Activated naive CD4-positive, alpha-beta T cell treated with anti-CD3 and anti-CD28 coated beads, Interleukin-2, amount 50 U/mL, for 72 hours (primary cell): ENCODE measurements around the gene MAGEC2. TPM values are rescaled to one million over a fixed set of nuclear protein-coding genes. Genes with fewer than 3 reads are reported as not detected.

Source experiments
- ATAC-seq, 2 donors: fragments of 150-1000 bp; cut with Tn5 transposase; 2 replicates each; pipeline ENCODE4 v1.10.0; 2021; ENCODE audit warnings: mild to moderate bottlenecking in 2 of 2, moderate library complexity in 2 of 2
- DNase-seq, 2 donors: peaks; one replicate each; pipeline ENCODE4 v3.0.0; 2021 to 2022; ENCODE audit warnings: low spot score in 2 of 2
- H3K27ac Mint-ChIP-seq, 2 donors: one replicate each; pipeline ENCODE4 v1.8.0; 2022; ENCODE audit warnings: mild to moderate bottlenecking in 2 of 2, mixed read lengths in 2 of 2
- H3K36me3 Mint-ChIP-seq, 2 donors: one replicate each; pipeline ENCODE4 v1.8.0; 2022; ENCODE audit warnings: mixed read lengths in 2 of 2
- H3K9me3 Mint-ChIP-seq, 2 donors: one replicate each; pipeline ENCODE4 v1.8.0; 2022; ENCODE audit warnings: mixed read lengths in 2 of 2
- total RNA-seq, 2 donors: library from RNA; stranded (reverse); gene quantifications; one replicate each; pipeline ENCODE4 v1.2.3, GENCODE V29; 2022

The MAGEC2 gene
- total RNA-seq: not detected

- Mint-ChIP-seq H3K27ac (no peak within 1 kb of the TSS), H3K9me3 (peaks cover 0 to 1% of the 10 kb centered on the region in 2 donors), H3K36me3 (no peaks in the 10 kb centered on the region)
- ATAC-seq (no peak), DNase-seq (no peak)
These were observed at the start of gene MAGEC2 for GRCh38 chrX:142204522-142205433. TSS of gene MAGEC2 (minus strand) at chrX:142205290. CDS start at chrX:142203987, 1,303 bp downstream.

GRCh38 chrX:142251680-142252079, 46.6 kb upstream of the MAGEC2 start:
- no peaks in the 10 kb centered on the region for H3K36me3 Mint-ChIP-seq
- H3K9me3 Mint-ChIP-seq: no peaks in the 10 kb centered on the region
- no peak overlapping the region for H3K27ac Mint-ChIP-seq
- DNase-seq (no peak), ATAC-seq (no peak)

GRCh38 chrX:142251202-142251601, 46.1 kb upstream of the MAGEC2 start:
- no peaks in the 10 kb centered on the region for H3K9me3 Mint-ChIP-seq
- no peak for ATAC-seq
- no peak overlapping the region for H3K27ac Mint-ChIP-seq
- no peak for DNase-seq
- no peaks in the 10 kb centered on the region for H3K36me3 Mint-ChIP-seq

GRCh38 chrX:142250502-142250901, 45.4 kb upstream of the MAGEC2 start:
- H3K36me3 Mint-ChIP-seq: no peaks in the 10 kb centered on the region
- DNase-seq (no peak), ATAC-seq (no peak)
- H3K9me3 Mint-ChIP-seq: no peaks in the 10 kb centered on the region
- H3K27ac Mint-ChIP-seq: no peak overlapping the region

GRCh38 chrX:142249721-142250120, 44.6 kb upstream of the MAGEC2 start:
- no peaks in the 10 kb centered on the region for H3K36me3 Mint-ChIP-seq
- ATAC-seq (no peak), DNase-seq (no peak)
- no peak overlapping the region for H3K27ac Mint-ChIP-seq
- no peaks in the 10 kb centered on the region for H3K9me3 Mint-ChIP-seq

- ATAC-seq: no peak
These were observed 39.5 kb upstream of the MAGEC2 start for GRCh38 chrX:142244568-142244967.

GRCh38 chrX:142238536-142238935, 33.4 kb upstream of the MAGEC2 start:
- Mint-ChIP-seq H3K9me3 (peaks cover 0 to 3% of the 10 kb centered on the region in 2 donors), H3K36me3 (no peaks in the 10 kb centered on the region), H3K27ac (no peak overlapping the region)
- DNase-seq (no peak), ATAC-seq (no peak)

More at GRCh38 chrX:142244568-142244967, 39.5 kb upstream of the MAGEC2 start:
- no peak overlapping the region for H3K27ac Mint-ChIP-seq
- no peak for DNase-seq
- no peaks in the 10 kb centered on the region for H3K9me3 Mint-ChIP-seq
- H3K36me3 Mint-ChIP-seq: no peaks in the 10 kb centered on the region

- Mint-ChIP-seq H3K27ac (no peak overlapping the region), H3K9me3 (peaks cover 0 to 3% of the 10 kb centered on the region in 2 donors), H3K36me3 (no peaks in the 10 kb centered on the region)
- ATAC-seq: no peak
- no peak for DNase-seq
These were observed 28.3 kb upstream of the MAGEC2 start for GRCh38 chrX:142233400-142233799.

GRCh38 chrX:142214081-142214480, 9.0 kb upstream of the MAGEC2 start:
- Mint-ChIP-seq H3K9me3 (peaks cover 0 to 4% of the 10 kb centered on the region in 2 donors), H3K36me3 (no peaks in the 10 kb centered on the region), H3K27ac (no peak overlapping the region)
- DNase-seq (no peak), ATAC-seq (no peak)

- no peak overlapping the region for H3K27ac Mint-ChIP-seq
- DNase-seq: no peak
- no peaks in the 10 kb centered on the region for H3K9me3 Mint-ChIP-seq
- ATAC-seq: no peak
- no peaks in the 10 kb centered on the region for H3K36me3 Mint-ChIP-seq
These were observed 4.0 kb downstream of the MAGEC2 start for GRCh38 chrX:142201113-142201512.

- no peaks in the 10 kb centered on the region for H3K36me3 Mint-ChIP-seq
- DNase-seq: no peak
These were observed 19.0 kb downstream of the MAGEC2 start for GRCh38 chrX:142186103-142186502.

GRCh38 chrX:142184756-142185602, 20.1 kb downstream of the MAGEC2 start:
- no peaks in the 10 kb centered on the region for H3K36me3 Mint-ChIP-seq
- peaks cover 0 to 4% of the 10 kb centered on the region in 2 donors for H3K9me3 Mint-ChIP-seq
- DNase-seq (no peak), ATAC-seq (no peak)
- H3K27ac Mint-ChIP-seq: no peak overlapping the region

More at GRCh38 chrX:142186103-142186502, 19.0 kb downstream of the MAGEC2 start:
- no peak for ATAC-seq
- H3K9me3 Mint-ChIP-seq: peaks cover 0 to 4% of the 10 kb centered on the region in 2 donors
- H3K27ac Mint-ChIP-seq: no peak overlapping the region

GRCh38 chrX:142156567-142156966, 48.5 kb downstream of the MAGEC2 start:
- Mint-ChIP-seq H3K27ac (no peak overlapping the region), H3K36me3 (no peaks in the 10 kb centered on the region), H3K9me3 (peaks cover 0 to 5% of the 10 kb centered on the region in 2 donors)
- ATAC-seq: no peak
- no peak for DNase-seq
